Left lung (tissue), 10 donors: ENCODE data around the gene TMEM229B. TPM values are rescaled to one million over a fixed set of nuclear protein-coding genes. Genes with fewer than 3 reads are reported as not detected.
A peak's percentile ranks its signal among the peaks of the same experiment; 100 is the strongest.
"Not testable (repeated sequence)": the region's sequence is repeated elsewhere in the genome, so short reads cannot be mapped to it uniquely, and the experiment has no call there.

Experiments used
- ATAC-seq: fragments of 200-7000 bp; cut with Tn5 transposase; one replicate; pipeline ENCODE4 v1.9.1; 2020; ENCODE audit warnings: moderate library complexity
- DNase-seq, 4 donors: peaks; one replicate each; pipeline ENCODE4 v3.0.0-alpha.2; 2013 to 2020
- H3K27ac ChIP-seq, 2 donors: fragments of 200-600 bp; sonication (generic) in 1 of 2; one replicate each; pipeline versions ENCODE4 v1.5.0 to v1.8.0; 2020 to 2021
- H3K27me3 ChIP-seq, 2 donors: fragments of 200-600 bp; sonication (generic) in 1 of 2; one replicate each; pipeline versions ENCODE4 v1.5.0 to v1.8.0; 2020 to 2021
- H3K36me3 ChIP-seq, 2 donors: fragments of 200-600 bp; sonication (generic) in 1 of 2; one replicate each; pipeline versions ENCODE4 v1.5.0 to v1.8.0; 2020 to 2021
- H3K4me1 ChIP-seq, 2 donors: fragments of 200-600 bp; one replicate each; pipeline ENCODE4 v1.8.0; 2021
- H3K4me3 ChIP-seq, 2 donors: fragments of 200-600 bp; sonication (generic) in 1 of 2; one replicate each; pipeline versions ENCODE4 v1.5.0 to v1.8.0; 2020 to 2021; ENCODE audit warnings: mild to moderate bottlenecking in 1 of 2
- H3K9me3 ChIP-seq, 2 donors: fragments of 200-600 bp; sonication (generic) in 1 of 2; one replicate each; pipeline versions ENCODE4 v1.5.0 to v1.8.0; 2020 to 2021
- intact Hi-C, 2 donors: fragments of 100-400 bp; cut with DNase I; formaldehyde crosslinking; loops; one replicate each; pipeline versions ENCODE4 v1.11.2 to v1.14.2; 2022
- polyA plus RNA-seq, 6 donors: library from polyadenylated mRNA; unstranded; fragments of 120-200 nt; gene quantifications; one replicate each; pipeline ENCODE4 v1.2.1, GENCODE V29; 2013; ENCODE audit not compliant: insufficient read length in 6 of 6
- total RNA-seq, 2 donors: library from RNA; stranded (reverse); fragmentation: NEBNext Ultra II Directional; extraction: Animal tissue kit (Norgen Biotek cat#: 25700); gene quantifications; one replicate each; pipeline ENCODE4 v1.2.1, GENCODE V29; 2021
- TF ChIP-seq, protein P1 (sequence below), 2 donors: fragments of 200-600 bp; sonication (generic) in 1 of 2; IDR thresholded peaks; one replicate each; pipeline versions ENCODE4 v1.5.0 to v1.8.0; 2021; ENCODE audit warnings: antibody characterized with exemption in 2 of 2
- donor health status: DM: no; HTN: yes; CAD: no.
- donor health status: DM: no; HTN: no; CAD: no.

The TMEM229B gene
- total and polyA plus RNA-seq, 8 donors, result 0.39 to 7.7 (median 0.77) TPM

DNA sequence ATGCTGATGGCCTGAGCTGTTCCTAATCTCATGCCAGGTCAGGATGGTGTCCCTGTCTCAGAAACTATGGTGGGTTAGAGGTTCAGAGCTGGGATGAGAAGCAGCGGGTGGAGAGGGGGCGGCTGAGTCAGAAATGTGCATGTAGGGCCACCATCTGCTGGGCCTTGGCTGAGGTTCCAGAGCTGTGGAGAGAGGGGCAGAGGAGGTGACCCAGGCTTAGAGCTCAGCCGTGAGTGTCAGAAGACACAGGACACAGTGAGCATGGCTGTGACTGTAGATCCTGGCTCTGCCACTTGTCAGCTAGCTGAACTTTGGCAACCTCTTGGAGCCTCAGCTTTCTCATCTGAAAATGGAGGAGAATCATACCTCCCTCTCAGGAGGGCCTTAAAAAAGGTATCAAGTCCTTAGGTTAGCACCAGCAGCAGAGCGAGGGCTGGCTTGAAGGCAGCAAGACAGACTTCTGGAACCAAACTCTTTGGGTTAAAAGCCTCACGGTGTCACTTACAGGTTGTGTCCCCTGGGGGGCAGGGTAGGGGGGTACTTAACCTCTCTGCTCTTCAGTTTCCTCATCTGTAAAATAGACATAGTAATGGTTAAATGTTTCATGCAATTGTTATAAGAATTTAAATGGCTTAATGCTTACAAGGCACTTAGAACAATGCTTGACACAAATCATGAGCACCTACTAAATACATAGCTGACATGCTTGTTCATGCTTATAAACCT, 34.8 kb downstream of the TMEM229B start:
- H3K27me3 ChIP-seq, result no peaks in the 10 kb centered on the region
- no peaks in the 10 kb centered on the region for H3K4me1 ChIP-seq
- H3K4me3 ChIP-seq, result no peak overlapping the region
- H3K36me3 ChIP-seq, result no peaks in the 10 kb centered on the region
- no peak overlapping the region for H3K27ac ChIP-seq
- H3K9me3 ChIP-seq, result no peaks in the 10 kb centered on the region
- TF ChIP-seq, protein P1, sequence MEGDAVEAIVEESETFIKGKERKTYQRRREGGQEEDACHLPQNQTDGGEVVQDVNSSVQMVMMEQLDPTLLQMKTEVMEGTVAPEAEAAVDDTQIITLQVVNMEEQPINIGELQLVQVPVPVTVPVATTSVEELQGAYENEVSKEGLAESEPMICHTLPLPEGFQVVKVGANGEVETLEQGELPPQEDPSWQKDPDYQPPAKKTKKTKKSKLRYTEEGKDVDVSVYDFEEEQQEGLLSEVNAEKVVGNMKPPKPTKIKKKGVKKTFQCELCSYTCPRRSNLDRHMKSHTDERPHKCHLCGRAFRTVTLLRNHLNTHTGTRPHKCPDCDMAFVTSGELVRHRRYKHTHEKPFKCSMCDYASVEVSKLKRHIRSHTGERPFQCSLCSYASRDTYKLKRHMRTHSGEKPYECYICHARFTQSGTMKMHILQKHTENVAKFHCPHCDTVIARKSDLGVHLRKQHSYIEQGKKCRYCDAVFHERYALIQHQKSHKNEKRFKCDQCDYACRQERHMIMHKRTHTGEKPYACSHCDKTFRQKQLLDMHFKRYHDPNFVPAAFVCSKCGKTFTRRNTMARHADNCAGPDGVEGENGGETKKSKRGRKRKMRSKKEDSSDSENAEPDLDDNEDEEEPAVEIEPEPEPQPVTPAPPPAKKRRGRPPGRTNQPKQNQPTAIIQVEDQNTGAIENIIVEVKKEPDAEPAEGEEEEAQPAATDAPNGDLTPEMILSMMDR (IDR thresholded peaks at IDR 0.05), result no peak
- ATAC-seq, result no peak
- DNase-seq, result no peak
- intact Hi-C loops, result no loop called here

DNA sequence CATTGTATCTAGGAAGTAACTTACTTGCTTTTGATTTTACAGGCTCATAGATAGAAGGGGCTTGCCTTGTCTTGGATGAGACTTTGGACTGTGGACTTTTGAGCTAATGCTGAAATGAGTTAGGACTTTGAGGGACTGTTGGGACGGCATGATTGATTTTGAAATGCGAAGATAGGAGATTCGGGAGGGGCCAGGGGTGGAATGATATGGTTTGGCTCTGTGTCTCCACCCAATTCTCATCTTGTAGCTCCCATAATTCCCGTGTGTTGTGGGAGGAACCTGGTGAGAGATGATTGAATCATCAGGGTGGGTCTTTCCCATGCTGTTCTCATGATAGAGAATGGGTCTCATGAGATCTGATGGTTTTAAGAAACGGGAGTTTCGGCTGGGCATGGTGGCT, 36.9 kb downstream of the TMEM229B start:
- DNase-seq, H3K27ac ChIP-seq, H3K36me3 ChIP-seq, intact Hi-C loops, ATAC-seq, H3K27me3 ChIP-seq, H3K4me1 ChIP-seq, H3K9me3 ChIP-seq, H3K4me3 ChIP-seq: not testable (repeated sequence)

DNA sequence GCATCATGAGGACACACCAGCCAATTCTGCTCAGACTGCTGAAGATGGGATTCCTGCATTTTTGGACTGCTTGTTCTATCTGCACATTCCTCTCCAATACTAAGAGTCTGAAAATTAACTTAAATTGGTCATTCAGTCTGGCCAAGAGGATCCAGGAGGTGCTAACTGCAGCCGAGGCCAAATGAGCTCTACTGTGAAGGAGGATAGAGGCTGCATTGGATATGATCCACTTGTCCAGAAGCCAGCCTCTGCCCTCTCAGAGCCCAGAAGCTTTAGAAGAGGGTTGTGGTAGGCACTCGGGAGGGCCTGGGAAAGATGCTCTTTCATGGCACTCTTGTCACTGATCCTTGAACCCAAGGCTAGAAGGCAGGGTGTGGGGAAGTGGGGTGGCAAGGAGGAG, 39.4 kb downstream of the TMEM229B start:
- TF ChIP-seq, protein P1 (IDR thresholded peaks at IDR 0.05), result no peak
- Histone ChIP-seq H3K36me3 (no peaks in the 10 kb centered on the region), H3K4me1 (no peaks in the 10 kb centered on the region), H3K27ac (no peak overlapping the region), H3K9me3 (no peaks in the 10 kb centered on the region), H3K27me3 (no peaks in the 10 kb centered on the region), H3K4me3 (no peak overlapping the region)
- intact Hi-C loops, result no loop called here
- ATAC-seq, result no peak
- no peak for DNase-seq

DNA sequence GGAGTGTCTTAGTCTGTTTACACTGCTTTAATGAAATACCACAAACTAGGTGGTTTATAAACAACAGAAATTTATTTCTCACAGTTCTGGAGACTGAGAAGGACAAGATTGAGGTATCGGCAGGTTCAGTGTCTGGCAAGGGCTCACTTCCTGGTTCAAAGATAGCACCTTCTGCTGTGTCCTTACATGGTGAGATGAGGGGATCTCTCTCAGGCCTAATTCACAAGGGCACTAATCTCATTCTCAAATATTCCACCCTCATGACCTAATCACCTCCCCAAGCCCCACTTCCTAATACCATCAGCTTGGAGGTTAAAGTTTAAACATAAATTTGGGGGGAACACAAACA, 41.5 kb downstream of the TMEM229B start:
- Histone ChIP-seq H3K27me3 (no peaks in the 10 kb centered on the region), H3K4me3 (no peak overlapping the region), H3K36me3 (no peaks in the 10 kb centered on the region), H3K9me3 (no peaks in the 10 kb centered on the region), H3K27ac (no peak overlapping the region), H3K4me1 (no peaks in the 10 kb centered on the region)
- ATAC-seq (no peak), DNase-seq (no peak)
- intact Hi-C loops, result no loop called here
- TF ChIP-seq, protein P1 (IDR thresholded peaks at IDR 0.05), result no peak

DNA sequence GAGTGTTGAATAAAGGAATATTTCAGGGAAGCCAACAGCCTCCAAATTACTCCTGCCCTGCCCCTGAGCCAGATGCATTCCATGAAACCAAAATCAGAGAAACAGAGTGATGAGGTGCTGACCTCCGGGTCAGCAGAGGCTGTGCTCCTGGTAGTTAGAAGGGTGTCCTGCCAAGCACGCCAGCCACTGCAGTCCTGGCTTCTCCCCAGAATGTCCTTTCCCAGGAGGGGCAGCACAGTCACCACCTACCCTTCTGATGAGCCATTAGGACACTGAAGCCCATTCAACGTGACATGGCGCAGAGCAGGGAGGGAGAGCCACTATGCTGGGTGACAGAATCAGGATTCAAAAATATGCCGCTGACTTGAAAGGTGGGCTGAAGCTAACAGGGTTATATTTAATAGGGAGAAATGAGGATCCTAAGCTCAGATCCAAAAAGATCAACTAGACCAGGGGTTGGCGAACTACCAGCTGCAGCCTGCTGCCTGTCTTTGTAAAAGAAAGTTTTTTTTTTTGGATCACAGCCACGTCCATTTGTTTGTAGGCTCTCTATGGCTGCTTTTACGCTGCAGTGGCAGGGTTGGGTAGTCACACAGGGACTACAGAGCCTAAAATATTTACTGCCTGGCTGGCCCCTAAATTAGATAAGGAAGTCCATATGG, 42.0 kb downstream of the TMEM229B start:
- ATAC-seq, result no peak

More for the DNA sequence above, 42.0 kb downstream of the TMEM229B start:
- H3K4me1 ChIP-seq, result no peaks in the 10 kb centered on the region
- intact Hi-C loops, result no loop called here
- H3K9me3 ChIP-seq, result no peaks in the 10 kb centered on the region
- H3K27me3 ChIP-seq, result no peaks in the 10 kb centered on the region
- H3K27ac ChIP-seq, result no peak overlapping the region
- peak in 1 of 4 donors; percentile 48 for DNase-seq
- TF ChIP-seq, protein P1 (IDR thresholded peaks at IDR 0.05), result no peak
- H3K36me3 ChIP-seq, result no peaks in the 10 kb centered on the region
- H3K4me3 ChIP-seq, result no peak overlapping the region
